ENCODE measurements around the gene NCSTN. TPM values are rescaled to one million over a fixed set of nuclear protein-coding genes. Genes with fewer than 3 reads are reported as not detected.

The NCSTN gene
- total and polyA plus RNA-seq, 9 of the 15 experiments (the other 6 are each of a cell fraction or from before 2014, with no cell fraction given), result 21.3 to 91.1 (median 57.9) TPM

- TF ChIP-seq, protein P1, sequence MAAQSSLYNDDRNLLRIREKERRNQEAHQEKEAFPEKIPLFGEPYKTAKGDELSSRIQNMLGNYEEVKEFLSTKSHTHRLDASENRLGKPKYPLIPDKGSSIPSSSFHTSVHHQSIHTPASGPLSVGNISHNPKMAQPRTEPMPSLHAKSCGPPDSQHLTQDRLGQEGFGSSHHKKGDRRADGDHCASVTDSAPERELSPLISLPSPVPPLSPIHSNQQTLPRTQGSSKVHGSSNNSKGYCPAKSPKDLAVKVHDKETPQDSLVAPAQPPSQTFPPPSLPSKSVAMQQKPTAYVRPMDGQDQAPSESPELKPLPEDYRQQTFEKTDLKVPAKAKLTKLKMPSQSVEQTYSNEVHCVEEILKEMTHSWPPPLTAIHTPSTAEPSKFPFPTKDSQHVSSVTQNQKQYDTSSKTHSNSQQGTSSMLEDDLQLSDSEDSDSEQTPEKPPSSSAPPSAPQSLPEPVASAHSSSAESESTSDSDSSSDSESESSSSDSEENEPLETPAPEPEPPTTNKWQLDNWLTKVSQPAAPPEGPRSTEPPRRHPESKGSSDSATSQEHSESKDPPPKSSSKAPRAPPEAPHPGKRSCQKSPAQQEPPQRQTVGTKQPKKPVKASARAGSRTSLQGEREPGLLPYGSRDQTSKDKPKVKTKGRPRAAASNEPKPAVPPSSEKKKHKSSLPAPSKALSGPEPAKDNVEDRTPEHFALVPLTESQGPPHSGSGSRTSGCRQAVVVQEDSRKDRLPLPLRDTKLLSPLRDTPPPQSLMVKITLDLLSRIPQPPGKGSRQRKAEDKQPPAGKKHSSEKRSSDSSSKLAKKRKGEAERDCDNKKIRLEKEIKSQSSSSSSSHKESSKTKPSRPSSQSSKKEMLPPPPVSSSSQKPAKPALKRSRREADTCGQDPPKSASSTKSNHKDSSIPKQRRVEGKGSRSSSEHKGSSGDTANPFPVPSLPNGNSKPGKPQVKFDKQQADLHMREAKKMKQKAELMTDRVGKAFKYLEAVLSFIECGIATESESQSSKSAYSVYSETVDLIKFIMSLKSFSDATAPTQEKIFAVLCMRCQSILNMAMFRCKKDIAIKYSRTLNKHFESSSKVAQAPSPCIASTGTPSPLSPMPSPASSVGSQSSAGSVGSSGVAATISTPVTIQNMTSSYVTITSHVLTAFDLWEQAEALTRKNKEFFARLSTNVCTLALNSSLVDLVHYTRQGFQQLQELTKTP (IDR thresholded peaks at IDR 0.05; ENCODE audit: low read depth in 1 of 2, partially characterized antibody in 2 of 2), result peak in 1 of 2 experiments; percentile 74
- no peak for TF ChIP-seq JUNB (CRISPR knock-in tag; conservative IDR thresholded peaks at IDR 0.05)
- TF ChIP-seq BRD9 (IDR thresholded peaks at IDR 0.05; ENCODE audit: low read depth, partially characterized antibody), result peak; percentile 19
- TF ChIP-seq OTX1 (CRISPR knock-in tag; IDR thresholded peaks at IDR 0.05), result 0 out of 2 replicates have a peak, but pooled peaks have one; percentile 36
- TF ChIP-seq ZNF561 (CRISPR knock-in tag; conservative IDR thresholded peaks at IDR 0.05), result no peak
- no peak for TF ChIP-seq ILK (tag; IDR thresholded peaks at IDR 0.05; ENCODE audit: borderline replicate concordance, low read depth)
- no peak for TF ChIP-seq POU5F1 (IDR thresholded peaks at IDR 0.05; ENCODE audit: borderline replicate concordance, low read depth, low read length, partially characterized antibody)
- peak; percentile 39; the same call in 1 of the 2 replicates for TF ChIP-seq ZNF263 (CRISPR knock-in tag; IDR thresholded peaks at IDR 0.05; ENCODE audit: borderline replicate concordance)
- TF ChIP-seq HDAC1 (IDR thresholded peaks at IDR 0.05), result peak in 1 of 2 experiments; percentile 74; a peak in 3 of 4 replicates
- TF ChIP-seq MBD2 (IDR thresholded peaks at IDR 0.05; ENCODE audit: borderline replicate concordance, low read depth), result peak; percentile 85
- 0 out of 2 replicates have a peak, but pooled peaks have one; percentile 33 for TF ChIP-seq KAT8 (IDR thresholded peaks at IDR 0.05; ENCODE audit: low read depth)
- TF ChIP-seq MTF1 (CRISPR knock-in tag; IDR thresholded peaks at IDR 0.05; ENCODE audit: borderline replicate concordance), result no peak
- TF ChIP-seq SPI1 (IDR thresholded peaks at IDR 0.05; ENCODE audit: borderline replicate concordance, low read depth, low read length), result peak; percentile 55; the same call in 1 of the 2 replicates
- no peak for TF ChIP-seq EZH2 (IDR thresholded peaks at IDR 0.05; ENCODE audit: borderline replicate concordance, low read depth, low read length)
- TF ChIP-seq FOXK2 (conservative IDR thresholded peaks at IDR 0.05 in 1 of 2, IDR thresholded peaks at IDR 0.05 in 1 of 2; ENCODE audit: low read depth in 2 of 2), result peak; percentile 49 to 56; a peak in 2 of 4 replicates
- TF ChIP-seq RNF2 (IDR thresholded peaks at IDR 0.05), result no peak; the same call in 1 of the 2 replicates
- TF ChIP-seq CBX5 (IDR thresholded peaks at IDR 0.05; ENCODE audit: borderline replicate concordance, low read depth), result no peak
- TF ChIP-seq ZFX (CRISPR knock-in tag; IDR thresholded peaks at IDR 0.05), result peak; percentile 75
- TF ChIP-seq STAG1 (CRISPR knock-in tag; IDR thresholded peaks at IDR 0.05; ENCODE audit: borderline replicate concordance), result no peak
- peak; percentile 63 for TF ChIP-seq ZNF589 (CRISPR knock-in tag; IDR thresholded peaks at IDR 0.05; ENCODE audit: low read depth)
- peak; percentile 90 for TF ChIP-seq KDM5B (IDR thresholded peaks at IDR 0.05; ENCODE audit: insufficient replicate concordance, low read depth, low read length)
- TF ChIP-seq CHD2 (IDR thresholded peaks at IDR 0.05; ENCODE audit: low read depth, low read length), result no peak
Observed at GRCh38 chr1:160342953-160343869, at the start of gene NCSTN, which contains the start of gene COPA (continued).
